HepG2 (cell line): Measurements from ENCODE around the gene ERMP1. TPM values are rescaled to one million over a fixed set of nuclear protein-coding genes. Genes with fewer than 3 reads are reported as not detected.
A peak's percentile ranks its signal among the peaks of the same experiment; 100 is the strongest.

Experiments used
- AHDC1 ChIP-seq: sonication (generic); formaldehyde crosslinking; IDR thresholded peaks from 2 replicates; pipeline ENCODE4 v1.5.1; 2020; ENCODE audit warnings: mild to moderate bottlenecking, missing genetic modification reagents, borderline replicate concordance
- GATAD2A ChIP-seq: IDR thresholded peaks from 2 replicates; pipeline ENCODE4 v1.6.1; 2016
- HNF4G ChIP-seq, 2 experiments: sonication (generic) in 1 of 2; formaldehyde crosslinking in 1 of 2; IDR thresholded peaks; 2 replicates each; pipeline versions ENCODE4 v1.4.0 to v1.6.1; 2011 to 2020; ENCODE audit warnings: borderline replicate concordance in 2 of 2, low read depth in 2 of 2, mild to moderate bottlenecking in 2 of 2, low read length in 1 of 2, missing genetic modification reagents in 1 of 2, moderate library complexity in 1 of 2
- KMT2B ChIP-seq: IDR thresholded peaks from 2 replicates; pipeline ENCODE4 v1.6.1; 2016; ENCODE audit warnings: missing genetic modification reagents, missing compliant biosample characterization
- NBN ChIP-seq: fragments of 450-650 bp; conservative IDR thresholded peaks from 2 replicates; pipeline ENCODE4 v1.6.1; 2017
- NR2F6 ChIP-seq, 2 experiments: IDR thresholded peaks; 2 replicates each; pipeline ENCODE4 v1.6.1; 2016; ENCODE audit warnings: antibody characterized with exemption in 1 of 2, mild to moderate bottlenecking in 1 of 2
- PAWR ChIP-seq: sonication (generic); formaldehyde crosslinking; IDR thresholded peaks from 2 replicates; pipeline ENCODE4 v1.4.0; 2020; ENCODE audit warnings: missing genetic modification reagents, mild to moderate bottlenecking, borderline replicate concordance
- PBX2 ChIP-seq: IDR thresholded peaks from 2 replicates; pipeline ENCODE4 v1.6.1; 2016; ENCODE audit warnings: control low read depth
- POLR2A ChIP-seq, 2 experiments: IDR thresholded peaks; 2 replicates each; pipeline ENCODE4 v1.6.1; 2011; ENCODE audit warnings: low read depth in 2 of 2, low read length in 2 of 2, mild to moderate bottlenecking in 1 of 2, moderate library complexity in 1 of 2; ENCODE audit not compliant: insufficient read depth in 1 of 2
- SNRNP70 ChIP-seq: fragments of 200-400 bp; formaldehyde crosslinking; IDR thresholded peaks from 2 replicates; pipeline ENCODE4 v1.6.1; 2017; ENCODE audit warnings: mild to moderate bottlenecking, low read depth, low read length, moderate library complexity
- SP2 ChIP-seq: sonication (generic); formaldehyde crosslinking; IDR thresholded peaks from 2 replicates; pipeline ENCODE4 v1.5.1; 2020; ENCODE audit warnings: mild to moderate bottlenecking, missing genetic modification reagents
- TFE3 ChIP-seq: IDR thresholded peaks from 2 replicates; pipeline ENCODE4 v1.6.1; 2016
- ZNF180 ChIP-seq: sonication (generic); formaldehyde crosslinking; IDR thresholded peaks from 2 replicates; pipeline ENCODE4 v1.4.0; 2020; ENCODE audit warnings: low read depth, missing genetic modification reagents, borderline replicate concordance
- ZNF333 ChIP-seq: sonication (generic); formaldehyde crosslinking; IDR thresholded peaks from 2 replicates; pipeline ENCODE4 v1.4.0; 2020; ENCODE audit warnings: mild to moderate bottlenecking, missing genetic modification reagents, borderline replicate concordance
- ZNF335 ChIP-seq: sonication (generic); formaldehyde crosslinking; IDR thresholded peaks from 2 replicates; pipeline ENCODE4 v1.4.0; 2020; ENCODE audit warnings: missing genetic modification reagents
- ZNF33A ChIP-seq: sonication (generic); formaldehyde crosslinking; IDR thresholded peaks from 2 replicates; pipeline ENCODE4 v1.5.1; 2020; ENCODE audit warnings: missing genetic modification reagents, mild to moderate bottlenecking, moderate library complexity, borderline replicate concordance
- ZNF564 ChIP-seq: sonication (generic); formaldehyde crosslinking; IDR thresholded peaks from 2 replicates; pipeline ENCODE4 v1.8.1; 2023; ENCODE audit warnings: mild to moderate bottlenecking, missing genetic modification reagents
- ZNF672 ChIP-seq: sonication (generic); formaldehyde crosslinking; IDR thresholded peaks from 2 replicates; pipeline ENCODE4 v1.8.1; 2022; ENCODE audit warnings: missing genetic modification reagents
- polyA plus RNA-seq, 8 experiments: library from polyadenylated mRNA; depleted of rRNA in 3 of 8; stranded (reverse) in 7 of 8; unstranded in 1 of 8; fragments of >200 nt; fragmentation: Illumina TruSeq in 4 of 8; extraction: Trizol in 4 of 8; gene quantifications; 2 replicates each; pipeline versions ENCODE4 v1.2.1 to v1.2.3, GENCODE V29; 2011 to 2016; ENCODE audit warnings: low read depth in 4 of 8, missing spikeins in 1 of 8, mixed read lengths in 1 of 8; ENCODE audit not compliant: insufficient read depth in 1 of 8
- total RNA-seq, 5 experiments: library from RNA; depleted of rRNA; stranded (reverse); fragments of >200 nt; fragmentation: Illumina TruSeq; extraction: Trizol; gene quantifications; 2 replicates each; pipeline ENCODE4 v1.2.3, GENCODE V29; 2016; ENCODE audit warnings: low read depth in 1 of 5

ERMP1 gene
- total and polyA plus RNA-seq, 2 of the 13 experiments (the other 11 are each of a cell fraction or from before 2014, with no cell fraction given), result 40.9 to 65.4 TPM

- TF ChIP-seq SNRNP70, result no peak
- no peak for TF ChIP-seq ZNF672 (CRISPR knock-in tag)
- TF ChIP-seq PAWR (CRISPR knock-in tag), result no peak
- no peak for TF ChIP-seq NR2F6 (IDR thresholded peaks at IDR 0.05)
- TF ChIP-seq NR2F6 (CRISPR knock-in tag; IDR thresholded peaks at IDR 0.05), result no peak
- TF ChIP-seq ZNF180 (CRISPR knock-in tag), result no peak
- TF ChIP-seq POLR2A (IDR thresholded peaks at IDR 0.05; ENCODE audit: insufficient read depth in 1 of 2, low read depth in 2 of 2, low read length in 2 of 2), result no peak
- no peak for TF ChIP-seq ZNF333 (CRISPR knock-in tag)
- no peak for TF ChIP-seq PBX2 (CRISPR knock-in tag)
- no peak for TF ChIP-seq NBN
- TF ChIP-seq TFE3 (CRISPR knock-in tag), result 0 out of 2 replicates have a peak, but pooled peaks have one; percentile 13
- TF ChIP-seq SP2 (CRISPR knock-in tag), result no peak
- no peak for TF ChIP-seq AHDC1 (CRISPR knock-in tag)
- no peak for TF ChIP-seq ZNF33A
- TF ChIP-seq ZNF335 (CRISPR knock-in tag), result no peak
- TF ChIP-seq HNF4G (IDR thresholded peaks at IDR 0.05; ENCODE audit: borderline replicate concordance, low read depth, low read length), result no peak
- TF ChIP-seq HNF4G (CRISPR knock-in tag; IDR thresholded peaks at IDR 0.05; ENCODE audit: borderline replicate concordance, low read depth), result no peak
- 0 out of 2 replicates have a peak, but pooled peaks have one; percentile 3 for TF ChIP-seq ZNF564 (CRISPR knock-in tag)
- TF ChIP-seq GATAD2A, result 0 out of 2 replicates have a peak, but pooled peaks have one; percentile 26
- no peak for TF ChIP-seq KMT2B (CRISPR knock-in tag)
These were observed 813 bp downstream of the ERMP1 start (continued) for GRCh38 chr9:5832071-5832537.
